ENCODE results near the gene CSNK1A1. TPM values are rescaled to one million over a fixed set of nuclear protein-coding genes. Genes with fewer than 3 reads are reported as not detected.
A peak's percentile ranks its signal among the peaks of the same experiment; 100 is the strongest.

CSNK1A1 gene
- polyA plus RNA-seq, 1 experiment = 171 TPM

GRCh38 chr5:149452665-149453617 lies 98.3 kb downstream of the CSNK1A1 start:
- CTCF ChIA-PET = interaction anchor here (1.0 to 13.4 kb wide), 6 partner anchors 10 to 166 kb away, joined by 3 to 107 read pairs (median 6); partner anchors contain the start of gene CSNK1A1
- POLR2A ChIA-PET = no interaction called here
- no peaks in the 10 kb centered on the region for H3K36me3 ChIP-seq (ENCODE audit: control insufficient read depth, insufficient read depth, low read length)
- no peaks in the 10 kb centered on the region for H3K27me3 ChIP-seq (ENCODE audit: control insufficient read depth, insufficient read depth, low read length)
- peak; percentile 47; the same call in 1 of the 2 replicates for TF ChIP-seq CTCF (IDR thresholded peaks at IDR 0.05; ENCODE audit: insufficient read depth, low read depth, low read length)
- H3K4me3 ChIP-seq (ENCODE audit: low read depth, low read length) = no peak overlapping the region
- DNase-seq (ENCODE audit: low read depth) = peak; percentile 91

GRCh38 chr5:149452007-149452664 lies 99.1 kb downstream of the CSNK1A1 start:
- DNase-seq (ENCODE audit: low read depth) = no peak
- POLR2A ChIA-PET = no interaction called here
- Histone ChIP-seq H3K36me3 (ENCODE audit: control insufficient read depth, insufficient read depth, low read length) (no peaks in the 10 kb centered on the region), H3K27me3 (ENCODE audit: control insufficient read depth, insufficient read depth, low read length) (no peaks in the 10 kb centered on the region), H3K4me3 (ENCODE audit: low read depth, low read length) (no peak overlapping the region)
- CTCF ChIA-PET = interaction anchor here (1.0 to 13.4 kb wide), 5 partner anchors 10 to 99 kb away, joined by 3 to 107 read pairs (median 6); partner anchors contain the start of gene CSNK1A1
- TF ChIP-seq CTCF (IDR thresholded peaks at IDR 0.05; ENCODE audit: insufficient read depth, low read depth, low read length) = no peak

GRCh38 chr5:149450199-149450598 lies 101.0 kb downstream of the CSNK1A1 start:
- TF ChIP-seq CTCF (IDR thresholded peaks at IDR 0.05; ENCODE audit: insufficient read depth, low read depth, low read length) = no peak
- DNase-seq (ENCODE audit: low read depth) = no peak
- ChIA-PET CTCF (interaction anchor here (0.9 to 13.4 kb wide), 4 partner anchors 14 to 112 kb away, joined by 3 to 107 read pairs (median 4); partner anchors contain the start of gene CSNK1A1), POLR2A (no interaction called here)
- H3K27me3 ChIP-seq (ENCODE audit: control insufficient read depth, insufficient read depth, low read length) = no peaks in the 10 kb centered on the region
- H3K36me3 ChIP-seq (ENCODE audit: control insufficient read depth, insufficient read depth, low read length) = no peaks in the 10 kb centered on the region
- no peak overlapping the region for H3K4me3 ChIP-seq (ENCODE audit: low read depth, low read length)

GRCh38 chr5:149448831-149449714 lies 102.2 kb downstream of the CSNK1A1 start:
- TF ChIP-seq CTCF (IDR thresholded peaks at IDR 0.05; ENCODE audit: insufficient read depth, low read depth, low read length) = peak; percentile 51

More at GRCh38 chr5:149448831-149449714, 102.2 kb downstream of the CSNK1A1 start:
- ChIA-PET POLR2A (no interaction called here), CTCF (interaction anchor here (1.0 to 13.4 kb wide), 4 partner anchors 25 to 114 kb away, joined by 3 to 107 read pairs (median 5); partner anchors contain the start of gene CSNK1A1)
- Histone ChIP-seq H3K4me3 (ENCODE audit: low read depth, low read length) (no peak overlapping the region), H3K36me3 (ENCODE audit: control insufficient read depth, insufficient read depth, low read length) (no peaks in the 10 kb centered on the region), H3K27me3 (ENCODE audit: control insufficient read depth, insufficient read depth, low read length) (no peaks in the 10 kb centered on the region)
- DNase-seq (ENCODE audit: low read depth) = no peak
